ENCODE measurements around the gene C10orf105. TPM values are rescaled to one million over a fixed set of nuclear protein-coding genes. Genes with fewer than 3 reads are reported as not detected.
A peak's percentile ranks its signal among the peaks of the same experiment; 100 is the strongest.

Gene C10orf105
- total RNA-seq, 4 donors from 2014 or later = 0.20 to 0.42 (median 0.26) TPM

GRCh38 chr10:71694567-71694968 is 25.0 kb downstream of the C10orf105 start:
- Histone ChIP-seq H3K27ac (peak overlapping the region in 2 of 4 donors; percentile 36 to 41), H3K36me3 (peaks cover 0 to 5% (median 0%) of the 10 kb centered on the region in 3 donors), H3K4me1 (peaks cover 0 to 21% (median 7%) of the 10 kb centered on the region in 4 donors), H3K4me3 (peak overlapping the region in 1 of 4 donors; percentile 3), H3K9me3 (peaks cover 0 to 12% (median 0%) of the 10 kb centered on the region in 4 donors), H3K27me3 (no peaks in the 10 kb centered on the region)
- 50 to 60% methylated on average over 10 of the region's 10 CpGs for WGBS, 2 donors
- TF ChIP-seq POLR2A (IDR thresholded peaks at IDR 0.05) (no peak), EP300 (IDR thresholded peaks at IDR 0.05) (peak in 1 of 2 donors; percentile 49)
- TF ChIP-seq, protein P1, sequence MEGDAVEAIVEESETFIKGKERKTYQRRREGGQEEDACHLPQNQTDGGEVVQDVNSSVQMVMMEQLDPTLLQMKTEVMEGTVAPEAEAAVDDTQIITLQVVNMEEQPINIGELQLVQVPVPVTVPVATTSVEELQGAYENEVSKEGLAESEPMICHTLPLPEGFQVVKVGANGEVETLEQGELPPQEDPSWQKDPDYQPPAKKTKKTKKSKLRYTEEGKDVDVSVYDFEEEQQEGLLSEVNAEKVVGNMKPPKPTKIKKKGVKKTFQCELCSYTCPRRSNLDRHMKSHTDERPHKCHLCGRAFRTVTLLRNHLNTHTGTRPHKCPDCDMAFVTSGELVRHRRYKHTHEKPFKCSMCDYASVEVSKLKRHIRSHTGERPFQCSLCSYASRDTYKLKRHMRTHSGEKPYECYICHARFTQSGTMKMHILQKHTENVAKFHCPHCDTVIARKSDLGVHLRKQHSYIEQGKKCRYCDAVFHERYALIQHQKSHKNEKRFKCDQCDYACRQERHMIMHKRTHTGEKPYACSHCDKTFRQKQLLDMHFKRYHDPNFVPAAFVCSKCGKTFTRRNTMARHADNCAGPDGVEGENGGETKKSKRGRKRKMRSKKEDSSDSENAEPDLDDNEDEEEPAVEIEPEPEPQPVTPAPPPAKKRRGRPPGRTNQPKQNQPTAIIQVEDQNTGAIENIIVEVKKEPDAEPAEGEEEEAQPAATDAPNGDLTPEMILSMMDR (IDR thresholded peaks at IDR 0.05) = no peak
- peak in 1 of 2 donors; percentile 35 for DNase-seq (ENCODE audit: low spot score in 2 of 2)

DNA sequence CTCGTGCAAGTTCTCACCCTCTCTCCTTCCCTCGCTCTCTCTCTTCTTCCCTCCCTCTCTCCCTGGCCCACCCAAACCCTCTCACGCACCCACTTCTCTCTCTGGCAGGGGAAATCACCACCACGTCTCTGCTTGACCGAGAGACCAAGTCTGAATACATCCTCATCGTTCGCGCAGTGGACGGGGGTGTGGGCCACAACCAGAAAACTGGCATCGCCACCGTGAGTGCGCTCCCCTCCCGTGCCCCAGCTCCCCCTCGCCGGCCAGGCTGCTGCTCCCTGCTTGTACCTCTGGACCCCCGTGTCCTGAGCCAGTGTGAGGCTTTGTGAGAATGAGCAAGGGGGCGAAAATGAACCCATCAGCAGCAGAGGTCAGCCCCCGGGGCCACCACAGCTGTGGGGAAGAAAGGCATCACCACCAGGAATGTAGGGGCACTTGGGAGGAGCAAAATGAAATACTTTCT is 25.5 kb downstream of the C10orf105 start:
- no peak for TF ChIP-seq POLR2A (IDR thresholded peaks at IDR 0.05)
- TF ChIP-seq, protein P1 (IDR thresholded peaks at IDR 0.05) = no peak
- TF ChIP-seq EP300 (IDR thresholded peaks at IDR 0.05) = no peak
- Histone ChIP-seq H3K9me3 (peaks cover 0 to 12% (median 0%) of the 10 kb centered on the region in 4 donors), H3K36me3 (peaks cover 0 to 5% (median 0%) of the 10 kb centered on the region in 3 donors), H3K27ac (peak overlapping the region in 1 of 4 donors; percentile 41), H3K27me3 (no peaks in the 10 kb centered on the region), H3K4me3 (peak overlapping the region in 1 of 4 donors; percentile 3), H3K4me1 (peaks cover 0 to 21% (median 7%) of the 10 kb centered on the region in 4 donors)
- no peak for DNase-seq (ENCODE audit: low spot score in 2 of 2)
- 68 to 78% methylated on average over 18 of the region's 18 CpGs for WGBS, 2 donors

DNA sequence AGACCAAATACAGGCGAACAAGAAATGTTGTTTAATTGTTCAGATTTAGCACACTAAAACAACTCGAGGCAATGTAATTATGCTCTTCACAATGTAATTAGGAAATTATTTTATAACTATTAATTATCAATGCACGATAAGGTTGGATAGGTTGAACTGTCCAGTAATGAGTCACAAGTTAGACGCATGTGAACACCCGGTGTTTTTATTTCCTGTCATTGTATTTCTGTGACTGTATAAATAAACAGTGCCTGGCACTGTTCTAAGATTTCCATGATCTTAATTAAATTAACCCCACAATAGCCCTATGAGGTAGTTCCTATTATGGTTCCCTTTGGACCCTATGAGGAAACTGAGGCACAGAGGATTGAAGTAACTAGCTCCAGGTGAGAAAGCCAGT is 26.2 kb downstream of the C10orf105 start:
- Histone ChIP-seq H3K9me3 (peaks cover 0 to 12% (median 0%) of the 10 kb centered on the region in 4 donors), H3K4me1 (peaks cover 0 to 21% (median 7%) of the 10 kb centered on the region in 4 donors), H3K4me3 (no peak overlapping the region), H3K27me3 (no peaks in the 10 kb centered on the region), H3K36me3 (peaks cover 0 to 5% (median 0%) of the 10 kb centered on the region in 3 donors), H3K27ac (peak overlapping the region in 1 of 4 donors; percentile 41)
- 55 to 57% methylated on average over 5 of the region's 5 CpGs for WGBS, 2 donors
- DNase-seq (ENCODE audit: low spot score in 2 of 2) = no peak
- TF ChIP-seq POLR2A (IDR thresholded peaks at IDR 0.05) (no peak), EP300 (IDR thresholded peaks at IDR 0.05) (peak in 1 of 2 donors; percentile 19)
- TF ChIP-seq, protein P1 (IDR thresholded peaks at IDR 0.05) = no peak

- Histone ChIP-seq H3K4me3 (no peak overlapping the region), H3K27me3 (no peaks in the 10 kb centered on the region), H3K36me3 (peaks cover 0 to 5% (median 0%) of the 10 kb centered on the region in 3 donors), H3K27ac (no peak overlapping the region), H3K4me1 (peaks cover 0 to 21% (median 7%) of the 10 kb centered on the region in 4 donors), H3K9me3 (peaks cover 0 to 12% (median 0%) of the 10 kb centered on the region in 4 donors)
- TF ChIP-seq, protein P1 (IDR thresholded peaks at IDR 0.05) = no peak
- TF ChIP-seq POLR2A (IDR thresholded peaks at IDR 0.05) (no peak), EP300 (IDR thresholded peaks at IDR 0.05) (no peak)
- 76 to 81% methylated on average over 7 of the region's 7 CpGs for WGBS, 2 donors
- DNase-seq (ENCODE audit: low spot score in 2 of 2) = no peak
Measured at GRCh38 chr10:71692598-71693306, 26.8 kb downstream of the C10orf105 start.

GRCh38 chr10:71691405-71691804 is 28.2 kb downstream of the C10orf105 start:
- WGBS, 2 donors = 96 to 100% methylated on average over 2 of the region's 2 CpGs
- Histone ChIP-seq H3K9me3 (peaks cover 0 to 12% (median 0%) of the 10 kb centered on the region in 4 donors), H3K4me3 (no peak overlapping the region), H3K4me1 (peaks cover 0 to 14% (median 5%) of the 10 kb centered on the region in 4 donors), H3K27me3 (no peaks in the 10 kb centered on the region), H3K36me3 (peaks cover 0 to 5% (median 0%) of the 10 kb centered on the region in 3 donors), H3K27ac (no peak overlapping the region)
- DNase-seq (ENCODE audit: low spot score in 2 of 2) = no peak
- TF ChIP-seq, protein P1 (IDR thresholded peaks at IDR 0.05) = no peak
- no peak for TF ChIP-seq EP300 (IDR thresholded peaks at IDR 0.05)
- TF ChIP-seq POLR2A (IDR thresholded peaks at IDR 0.05) = no peak
